HEK293T (cell line): ENCODE results near the gene NUP43.
"Not testable (repeated sequence)": the region's sequence is repeated elsewhere in the genome, so short reads cannot be mapped to it uniquely, and the experiment has no call there.

ENCODE experiments used
- ARNT ChIP-seq: fragments of 450-650 bp; IDR thresholded peaks from 2 replicates; pipeline ENCODE4 v1.6.1; 2017; ENCODE audit warnings: mild to moderate bottlenecking
- BHLHE40 ChIP-seq: fragments of 450-650 bp; IDR thresholded peaks from 2 replicates; pipeline ENCODE4 v1.6.1; 2016; ENCODE audit warnings: mild to moderate bottlenecking, moderate library complexity, borderline replicate concordance
- CTBP1 ChIP-seq: fragments of 450-650 bp; IDR thresholded peaks from 2 replicates; pipeline ENCODE4 v1.6.1; 2016; ENCODE audit warnings: borderline replicate concordance
- FOXA1 ChIP-seq: fragments of 450-650 bp; IDR thresholded peaks from 2 replicates; pipeline ENCODE4 v1.6.1; 2016; ENCODE audit warnings: mild to moderate bottlenecking
- FOXK2 ChIP-seq: fragments of 450-650 bp; IDR thresholded peaks from 2 replicates; pipeline ENCODE4 v1.6.1; 2016; ENCODE audit warnings: mild to moderate bottlenecking
- FOXM1 ChIP-seq: fragments of 450-650 bp; IDR thresholded peaks from 2 replicates; pipeline ENCODE4 v1.6.1; 2017; ENCODE audit warnings: mild to moderate bottlenecking, borderline replicate concordance
- HDGF ChIP-seq: fragments of 450-650 bp; IDR thresholded peaks from 2 replicates; pipeline ENCODE4 v1.6.1; 2017; ENCODE audit warnings: antibody characterized with exemption, borderline replicate concordance
- L3MBTL2 ChIP-seq: fragments of 450-650 bp; conservative IDR thresholded peaks from 2 replicates; pipeline ENCODE4 v1.6.1; 2016; ENCODE audit warnings: mild to moderate bottlenecking
- LEF1 ChIP-seq: fragments of 450-650 bp; IDR thresholded peaks from 2 replicates; pipeline ENCODE4 v1.6.1; 2017; ENCODE audit warnings: mild to moderate bottlenecking, borderline replicate concordance
- NFRKB ChIP-seq: fragments of 450-650 bp; IDR thresholded peaks from 2 replicates; pipeline ENCODE4 v1.6.1; 2016; ENCODE audit warnings: mild to moderate bottlenecking, moderate library complexity
- SUZ12 ChIP-seq: fragments of 450-650 bp; IDR thresholded peaks from 2 replicates; pipeline ENCODE4 v1.6.1; 2016; ENCODE audit warnings: mild to moderate bottlenecking
- TF ChIP-seq, protein P1 (sequence below): fragments of 450-650 bp; IDR thresholded peaks from 2 replicates; pipeline ENCODE4 v1.6.1; 2016

DNA sequence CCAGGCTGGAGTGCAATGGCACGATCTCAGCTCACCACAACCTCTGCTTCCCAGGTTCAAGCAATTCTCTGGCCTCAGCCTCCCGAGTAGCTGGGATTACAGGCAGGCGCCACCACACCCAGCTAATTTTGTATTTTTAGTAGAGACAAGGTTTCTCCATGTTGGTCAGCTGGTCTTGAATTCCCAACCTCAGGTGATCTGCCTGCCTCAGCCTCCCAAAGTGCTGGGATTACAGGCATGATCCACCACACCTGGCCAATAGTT lies 7.0 kb upstream of the NUP43 start:
- not testable (repeated sequence) for TF ChIP-seq ARNT, LEF1, BHLHE40, FOXA1, FOXK2, FOXM1, L3MBTL2, NFRKB, SUZ12, CTBP1, HDGF
- TF ChIP-seq, protein P1, sequence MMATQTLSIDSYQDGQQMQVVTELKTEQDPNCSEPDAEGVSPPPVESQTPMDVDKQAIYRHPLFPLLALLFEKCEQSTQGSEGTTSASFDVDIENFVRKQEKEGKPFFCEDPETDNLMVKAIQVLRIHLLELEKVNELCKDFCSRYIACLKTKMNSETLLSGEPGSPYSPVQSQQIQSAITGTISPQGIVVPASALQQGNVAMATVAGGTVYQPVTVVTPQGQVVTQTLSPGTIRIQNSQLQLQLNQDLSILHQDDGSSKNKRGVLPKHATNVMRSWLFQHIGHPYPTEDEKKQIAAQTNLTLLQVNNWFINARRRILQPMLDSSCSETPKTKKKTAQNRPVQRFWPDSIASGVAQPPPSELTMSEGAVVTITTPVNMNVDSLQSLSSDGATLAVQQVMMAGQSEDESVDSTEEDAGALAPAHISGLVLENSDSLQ: not testable (repeated sequence)
